Ramos (cell line): ENCODE results near the gene DLST.

Source experiments
- in situ Hi-C: fragments of 300-500 bp; cut with MboI; formaldehyde crosslinking; loops from one replicate; pipeline ENCODE4 v1.14.3; 2022; ENCODE audit warnings: low sequenced_read_pairs; ENCODE audit not compliant: unreplicated experiment

The DLST gene

DNA sequence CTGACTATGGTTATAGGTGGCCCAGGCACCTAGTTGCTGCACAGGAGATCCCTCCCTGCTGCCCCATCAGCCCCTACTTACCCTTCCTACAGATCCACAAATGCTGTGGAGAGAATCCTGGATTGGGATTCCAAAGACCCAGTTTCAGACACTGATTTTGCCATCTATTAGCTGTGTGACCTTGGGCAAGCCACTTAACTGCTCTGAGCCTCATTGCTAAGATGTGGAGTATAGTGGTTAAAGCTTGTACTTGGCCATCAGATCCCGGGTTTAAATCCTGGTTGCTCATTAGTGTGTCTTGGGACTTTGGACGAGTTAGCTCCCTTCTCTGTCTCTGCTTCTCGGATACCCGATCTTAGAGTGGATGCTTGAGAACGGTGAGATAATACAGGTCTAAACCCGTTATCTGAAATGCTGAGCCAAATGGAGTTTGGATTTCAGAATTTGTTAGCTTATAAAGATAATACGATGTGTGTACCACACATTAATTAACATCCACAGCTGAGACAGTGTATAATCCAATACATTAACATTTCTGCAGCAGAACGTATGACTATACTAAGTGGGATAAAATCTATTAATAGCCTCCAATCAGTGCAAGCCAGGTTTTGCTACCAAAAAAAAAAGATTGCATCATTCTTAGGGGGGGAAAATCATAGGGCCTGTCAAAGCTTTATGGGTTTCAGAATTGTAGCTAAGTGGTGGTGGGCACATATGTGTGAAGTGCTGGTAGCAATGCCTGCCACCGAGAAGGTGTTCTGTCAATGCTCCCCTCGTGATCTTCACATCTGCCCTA, 21.8 kb upstream of the DLST start:
- in situ Hi-C loops = loop anchor here (5.0 to 10.0 kb wide), 2 partner anchors 52 to 435 kb away; no protein-coding TSS in a partner anchor

DNA sequence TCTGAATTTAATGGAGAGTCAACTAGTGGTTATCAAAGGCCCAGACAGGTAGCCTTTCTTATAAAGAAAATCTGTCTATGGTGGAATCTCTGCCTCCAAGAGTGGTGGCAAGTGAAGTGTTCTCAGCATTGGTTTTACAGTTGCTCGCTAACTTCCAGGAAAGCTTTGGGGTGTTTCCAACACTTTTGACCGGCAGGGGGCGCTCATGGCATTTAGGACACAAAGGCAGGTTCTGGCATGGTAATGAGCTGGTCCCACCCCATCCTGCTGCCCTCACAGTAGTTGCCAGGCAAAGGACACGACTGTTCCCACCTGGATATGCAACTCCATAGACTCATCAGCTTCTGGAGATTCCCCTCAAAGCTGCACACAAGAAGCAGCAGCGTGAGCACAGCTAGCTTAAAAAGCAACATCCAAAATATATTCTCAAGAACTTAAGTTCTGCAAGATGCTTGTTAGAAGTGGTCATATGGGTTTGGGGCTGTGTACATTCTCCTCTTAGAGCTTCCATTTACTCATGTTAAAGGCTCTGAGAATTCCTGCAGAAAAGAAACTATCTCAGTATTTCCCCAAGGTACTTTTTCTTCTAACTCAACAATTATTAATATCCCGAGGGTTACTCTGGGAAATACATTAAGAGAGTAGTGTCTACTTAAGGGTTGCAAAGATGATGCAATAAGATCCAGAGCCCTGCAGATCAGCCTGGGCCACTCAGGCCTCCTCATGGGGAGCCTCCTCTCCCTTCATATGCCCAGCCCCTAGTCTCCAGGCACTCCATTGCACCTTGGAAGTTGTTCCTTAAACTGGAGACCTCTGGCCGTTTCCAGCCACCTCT, 20.6 kb upstream of the DLST start:
- in situ Hi-C loops = loop anchor here (5.0 to 10.0 kb wide), 2 partner anchors 51 to 434 kb away; no protein-coding TSS in a partner anchor

DNA sequence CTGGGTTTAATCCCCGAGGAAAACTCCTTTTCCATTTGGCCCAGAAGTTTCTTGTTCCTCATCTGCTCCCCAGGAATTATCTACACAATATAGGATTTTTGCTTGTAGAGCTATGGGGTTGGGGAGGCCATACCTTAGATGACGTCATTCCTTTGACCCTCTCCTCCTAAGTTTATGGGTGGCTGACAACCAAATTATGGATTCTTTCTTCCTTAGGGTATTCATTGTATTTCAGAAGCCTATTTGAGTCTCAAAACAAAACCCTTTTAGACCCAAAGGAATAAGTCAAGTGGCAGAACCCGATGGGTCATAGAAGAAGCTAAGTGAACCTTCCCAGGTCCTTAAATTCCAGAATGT, 20.0 kb upstream of the DLST start:
- in situ Hi-C loops = loop anchor here (5.0 to 10.0 kb wide), 2 partner anchors 51 to 433 kb away; no protein-coding TSS in a partner anchor

DNA sequence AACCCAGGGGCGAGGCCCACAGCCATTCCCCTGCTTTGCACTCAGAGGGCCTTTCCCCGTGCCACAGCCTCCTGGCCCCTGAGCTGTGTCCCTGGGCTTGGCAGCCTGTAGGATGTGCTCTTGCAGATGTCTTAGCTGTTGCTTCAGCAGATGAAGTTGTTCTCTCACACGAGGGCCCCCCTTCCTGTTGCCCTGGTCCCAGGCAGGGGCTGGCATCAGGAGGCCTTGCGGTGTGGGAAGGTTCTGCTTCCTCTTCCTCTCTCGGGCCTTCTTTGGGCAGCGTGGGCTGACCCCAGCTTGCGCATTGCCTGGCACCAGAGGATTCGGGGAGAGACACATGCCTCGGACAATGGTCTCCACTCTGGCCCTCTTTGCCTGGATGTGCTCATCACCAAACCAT, 18.4 kb upstream of the DLST start:
- in situ Hi-C loops = loop anchor here (5.0 to 10.0 kb wide), 2 partner anchors 49 to 432 kb away; no protein-coding TSS in a partner anchor

DNA sequence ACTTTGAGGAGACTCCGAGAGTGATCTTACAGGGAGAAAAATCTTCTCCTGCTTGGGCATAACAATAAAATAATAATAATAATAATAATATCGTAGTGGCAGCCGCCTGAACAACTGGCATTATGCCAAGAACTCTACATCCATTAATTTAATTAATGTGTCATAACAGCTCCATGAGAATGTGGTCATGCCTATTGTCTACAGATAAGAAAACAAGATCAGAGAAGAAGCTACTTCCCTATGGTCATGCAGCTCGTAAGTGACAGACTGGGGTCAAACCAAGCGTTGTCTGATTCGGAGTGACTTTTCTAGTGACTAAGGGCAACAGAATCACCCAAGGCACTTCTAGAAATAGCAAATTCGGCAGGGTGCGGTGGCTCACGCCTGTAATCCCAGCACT, 17.5 kb upstream of the DLST start:
- in situ Hi-C loops = loop anchor here (5.0 to 10.0 kb wide), 2 partner anchors 48 to 431 kb away; no protein-coding TSS in a partner anchor

DNA sequence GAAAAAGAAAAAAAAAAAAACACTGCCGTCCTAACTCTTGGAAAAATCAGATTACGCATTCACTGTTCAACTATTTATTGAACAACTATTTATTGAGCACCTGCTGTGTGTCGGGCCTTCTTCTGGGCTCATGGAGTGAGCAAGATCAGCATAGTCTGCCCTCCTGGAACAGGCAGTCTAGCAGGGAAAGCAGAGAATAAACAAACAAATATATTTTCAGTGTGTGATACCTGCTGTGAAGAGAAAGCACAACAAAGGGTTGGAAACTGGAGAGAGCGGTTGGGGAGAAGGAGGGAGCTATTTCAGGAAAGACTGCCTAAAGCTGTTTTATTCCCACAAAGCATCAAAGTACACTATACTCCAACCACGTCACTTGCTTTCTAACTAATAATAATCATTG, 16.6 kb upstream of the DLST start:
- in situ Hi-C loops = loop anchor here (10.0 kb wide), 1 partner anchor 430 kb away; no protein-coding TSS in a partner anchor

DNA sequence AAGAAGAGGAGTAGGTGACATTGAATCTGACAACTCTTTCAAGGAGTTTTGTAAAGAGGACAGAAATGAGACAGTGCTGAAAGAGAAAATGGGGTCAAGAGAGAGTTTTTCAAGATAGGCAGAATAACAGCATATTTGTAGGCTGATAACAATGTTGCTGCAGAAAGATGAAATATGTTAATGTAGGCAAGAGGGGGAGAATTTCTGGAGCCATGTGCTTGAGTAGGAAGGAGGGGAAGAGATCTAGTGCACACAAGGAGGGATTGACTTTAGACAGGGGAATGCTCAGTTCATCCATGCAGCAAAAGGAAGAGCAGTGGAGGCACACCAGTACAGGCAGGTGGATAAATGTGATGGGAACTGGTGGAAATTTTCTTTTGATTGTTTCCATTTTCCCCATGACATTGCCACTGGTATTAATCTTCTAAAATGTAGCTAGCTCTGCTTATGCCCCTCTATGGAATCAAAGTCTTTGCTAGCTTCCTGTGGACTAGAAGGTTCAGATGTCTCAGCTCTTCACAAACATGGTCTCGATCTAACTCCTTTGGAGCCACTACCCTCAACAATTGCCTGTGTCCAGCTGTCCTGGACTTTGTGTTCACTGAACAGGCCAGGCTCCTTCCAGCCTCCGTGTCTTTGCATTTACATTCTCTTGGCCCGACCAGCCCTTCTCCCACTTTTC, 14.9 kb upstream of the DLST start:
- in situ Hi-C loops = loop anchor here (10.0 kb wide), 1 partner anchor 428 kb away; no protein-coding TSS in a partner anchor

DNA sequence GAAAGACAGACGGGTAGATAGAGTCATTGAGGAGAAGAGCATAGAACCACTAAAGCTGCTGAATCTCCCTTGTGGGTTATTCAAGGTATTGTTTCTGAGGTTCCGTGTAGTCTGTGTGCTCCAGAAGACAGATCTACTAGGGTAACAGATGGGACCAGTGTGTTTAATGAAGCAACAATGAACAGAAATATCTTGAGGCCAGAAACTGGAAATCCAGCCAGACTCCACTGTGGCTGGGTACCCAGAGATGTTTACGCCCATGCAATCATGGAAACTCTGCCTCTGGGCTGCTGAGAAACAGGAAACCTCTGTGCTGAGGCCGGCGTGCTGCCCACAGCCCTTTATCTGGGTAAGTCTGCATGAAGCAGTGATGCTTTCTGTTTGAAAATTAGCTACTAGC, 14.0 kb upstream of the DLST start:
- in situ Hi-C loops = loop anchor here (10.0 kb wide), 1 partner anchor 427 kb away; no protein-coding TSS in a partner anchor

DNA sequence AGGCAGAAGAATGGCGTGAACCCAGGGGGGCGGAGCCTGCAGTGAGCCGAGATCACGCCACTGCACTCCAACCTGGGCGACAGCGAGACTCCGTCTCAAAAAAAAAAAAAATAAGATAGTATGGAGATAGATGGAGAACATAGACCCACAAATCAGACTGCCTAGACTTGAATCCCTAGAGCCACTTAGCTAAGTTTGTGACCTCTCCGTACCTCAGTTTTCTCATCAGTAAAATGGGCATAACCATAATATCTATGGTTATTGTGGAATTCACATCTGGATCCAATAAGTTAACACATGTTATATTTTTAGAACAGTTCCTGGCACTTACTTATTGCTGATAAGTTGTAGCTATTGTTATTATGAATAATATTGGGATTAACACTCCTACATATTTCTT, 13.0 kb upstream of the DLST start:
- in situ Hi-C loops = loop anchor here (10.0 kb wide), 1 partner anchor 426 kb away; no protein-coding TSS in a partner anchor

DNA sequence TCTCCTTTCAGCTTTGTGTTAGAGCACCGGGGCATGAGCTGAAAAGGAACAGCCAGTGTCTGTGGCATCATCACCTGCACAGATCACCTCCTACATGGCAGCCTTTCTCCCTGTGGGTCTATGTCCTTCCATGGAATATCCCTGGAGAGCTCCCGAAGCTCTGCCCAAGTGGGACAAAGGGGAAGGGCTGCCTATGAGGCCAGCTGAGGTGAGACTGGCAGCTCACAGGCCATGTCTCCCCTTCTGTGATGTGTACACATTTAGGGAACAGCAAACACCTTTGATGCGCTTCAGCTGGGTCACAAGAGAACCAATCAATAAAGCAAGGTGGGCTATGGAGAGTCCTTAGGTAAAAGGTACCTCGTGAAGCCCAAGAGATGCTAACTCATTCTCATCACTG, 9.9 kb upstream of the DLST start:
- in situ Hi-C loops = no loop called here

DNA sequence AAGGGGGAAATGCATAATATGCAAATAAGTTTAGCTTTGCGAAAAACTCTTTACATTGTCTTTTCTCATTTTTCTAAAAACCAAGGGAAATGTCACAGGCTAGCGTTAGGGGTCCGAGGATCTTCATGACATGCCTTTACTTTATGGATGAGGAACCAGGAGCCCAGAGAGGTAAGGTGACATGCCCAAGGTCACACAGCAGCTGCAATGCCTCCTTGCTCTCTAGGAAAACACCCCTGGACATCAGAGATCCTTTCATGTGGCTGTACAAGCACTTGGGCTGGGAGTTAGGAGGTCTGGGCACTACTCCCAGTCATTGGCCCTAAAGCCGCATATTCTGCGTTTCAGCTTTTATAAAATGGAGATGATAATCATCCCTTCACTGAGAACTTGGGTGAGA, 6.5 kb upstream of the DLST start:
- in situ Hi-C loops = no loop called here

DNA sequence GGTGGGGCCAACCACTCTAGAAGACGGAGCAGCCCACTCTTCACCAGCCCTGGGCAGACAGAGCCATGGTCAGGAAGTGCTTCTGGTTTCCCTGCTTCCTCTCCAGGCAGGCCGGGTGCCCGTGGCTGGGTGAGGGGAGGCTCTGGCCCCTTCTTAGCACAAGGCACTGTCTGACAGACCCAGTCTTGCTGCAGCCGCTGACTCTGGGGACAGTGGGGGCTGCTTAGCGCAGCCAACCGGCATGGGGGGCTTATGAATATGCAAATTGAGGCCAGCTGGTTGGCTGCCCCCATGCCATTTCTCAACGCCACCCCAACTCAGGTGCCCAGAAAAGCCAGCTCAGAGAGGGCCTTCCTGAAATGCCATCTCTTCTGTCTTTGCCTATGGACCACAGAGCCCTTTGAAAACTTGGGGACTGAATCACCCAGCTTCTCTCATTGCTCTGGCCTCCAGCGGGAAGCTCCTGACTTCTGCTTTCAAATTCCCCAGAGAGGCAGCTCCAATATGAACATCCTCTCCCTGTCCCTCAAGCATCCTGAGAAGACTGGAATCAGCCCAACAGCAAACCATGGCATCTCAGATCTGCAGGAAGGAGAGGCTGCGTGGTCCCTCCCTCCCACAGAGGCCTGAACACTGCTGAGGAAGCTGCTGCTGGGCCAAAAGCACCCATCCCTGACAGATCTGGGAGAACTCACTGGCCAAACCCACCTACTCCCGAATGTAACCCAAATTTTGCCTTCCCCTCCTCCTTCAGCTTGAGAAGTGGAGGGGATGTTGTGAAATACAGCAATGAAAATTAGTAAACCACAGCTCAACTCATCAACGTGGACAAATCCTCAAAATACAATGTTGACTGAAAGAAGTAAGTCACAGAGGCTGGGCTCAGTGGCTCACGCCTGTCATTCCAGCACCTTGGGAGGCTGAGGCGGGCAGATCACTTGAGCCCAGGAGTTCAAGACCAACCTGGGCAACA, 5.5 kb upstream of the DLST start, which contains the start of gene PROX2:
Gene PROX2 (minus strand): TSS at position 205 of the 973 bp plus-strand sequence. CDS start 12,311 bp downstream, outside the sequence.
- in situ Hi-C loops = no loop called here

DNA sequence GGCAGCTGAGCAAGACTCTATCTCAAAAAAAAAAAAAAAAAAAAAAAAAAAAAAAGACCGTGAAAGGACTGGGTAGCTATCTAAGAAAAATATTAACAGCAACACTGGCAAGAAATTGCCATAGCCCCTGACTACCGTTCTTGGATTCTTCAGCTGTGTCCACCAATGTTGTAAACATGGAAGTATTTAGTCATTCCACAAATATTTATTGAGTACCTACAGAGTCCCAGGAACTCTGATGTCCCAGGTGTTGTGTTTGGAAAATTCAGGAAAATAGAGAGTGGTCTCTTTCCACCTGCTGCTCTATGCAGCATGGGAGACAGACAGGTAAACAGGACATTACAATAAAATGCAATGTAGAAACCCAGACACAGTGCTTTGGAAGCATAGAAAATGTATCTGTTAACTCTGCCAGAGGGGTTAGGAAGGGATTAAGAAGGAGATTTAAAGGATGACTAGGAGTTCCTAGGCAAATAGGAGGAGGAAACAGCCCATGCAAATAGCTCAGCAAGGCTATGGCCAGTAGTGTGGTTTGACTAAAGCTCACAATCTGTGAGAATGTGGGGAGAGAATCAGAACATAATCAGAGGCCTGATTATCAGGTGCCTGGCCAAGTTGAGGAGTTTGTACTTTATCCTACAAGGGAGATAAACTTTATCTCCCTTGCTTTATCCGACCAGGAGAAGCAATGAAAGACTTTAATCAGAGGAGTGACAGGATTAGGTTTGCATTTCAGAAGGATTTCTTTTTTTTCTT, 2.1 kb upstream of the DLST start:
- in situ Hi-C loops = no loop called here

DNA sequence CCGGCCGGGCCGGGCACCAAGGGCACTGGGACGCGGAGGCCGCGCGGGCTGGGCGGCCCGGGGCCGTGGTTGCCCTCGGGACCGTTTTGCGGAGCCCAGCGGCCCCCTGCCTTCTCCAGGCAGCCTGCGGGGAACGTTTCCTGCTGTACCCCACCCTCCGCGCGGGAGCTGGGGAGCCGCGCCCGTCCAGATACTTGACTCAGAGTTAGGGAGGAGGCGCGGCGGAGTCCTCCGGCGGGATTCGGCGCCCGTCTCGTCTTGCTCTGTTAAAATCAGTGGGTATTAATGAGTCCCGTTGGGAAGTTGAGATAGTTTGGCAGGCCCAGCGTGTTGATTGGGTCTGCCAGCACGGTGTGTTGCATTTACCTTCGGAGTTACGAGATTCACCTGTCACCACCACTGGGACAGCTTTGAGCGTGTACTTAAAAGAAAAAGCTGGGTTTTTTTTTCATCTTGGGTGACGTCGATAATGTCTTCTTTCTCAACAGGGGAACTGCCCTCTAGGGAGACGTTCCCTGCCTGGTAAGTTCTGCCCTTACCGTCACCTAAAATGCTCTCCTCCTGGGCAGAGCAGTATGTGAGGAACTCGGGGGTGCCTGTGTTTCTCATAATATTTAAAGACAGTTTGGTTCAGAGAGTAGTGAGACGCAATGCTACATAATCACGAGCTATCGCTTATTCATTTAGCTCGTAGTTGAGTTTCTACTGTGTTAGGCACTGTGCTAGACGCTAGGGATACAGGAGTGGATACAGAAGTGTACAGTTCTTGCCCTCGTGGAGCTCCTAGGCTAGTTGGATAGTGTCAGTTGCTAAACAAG, 596 bp downstream of the DLST start:
- in situ Hi-C loops = no loop called here

DNA sequence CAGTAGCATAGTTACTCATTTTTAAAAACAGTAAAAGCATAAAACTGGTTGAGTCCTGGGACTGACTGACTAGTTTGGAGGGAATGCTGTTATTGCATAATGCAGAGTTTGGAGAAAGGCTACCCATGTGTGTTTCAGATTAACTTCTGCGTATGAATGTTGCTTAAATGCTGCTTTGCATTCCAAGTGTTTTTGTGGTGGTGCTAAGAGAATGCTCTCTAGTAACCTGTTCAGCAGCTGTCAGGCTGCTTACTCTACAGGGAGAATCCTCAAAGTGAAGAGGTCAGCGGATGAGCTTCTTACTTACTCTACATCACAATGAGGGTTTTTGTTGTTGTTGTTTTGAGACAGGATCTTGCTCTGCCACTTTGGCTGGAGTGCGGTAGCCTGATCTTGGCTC, 4.3 kb downstream of the DLST start:
- in situ Hi-C loops = no loop called here

DNA sequence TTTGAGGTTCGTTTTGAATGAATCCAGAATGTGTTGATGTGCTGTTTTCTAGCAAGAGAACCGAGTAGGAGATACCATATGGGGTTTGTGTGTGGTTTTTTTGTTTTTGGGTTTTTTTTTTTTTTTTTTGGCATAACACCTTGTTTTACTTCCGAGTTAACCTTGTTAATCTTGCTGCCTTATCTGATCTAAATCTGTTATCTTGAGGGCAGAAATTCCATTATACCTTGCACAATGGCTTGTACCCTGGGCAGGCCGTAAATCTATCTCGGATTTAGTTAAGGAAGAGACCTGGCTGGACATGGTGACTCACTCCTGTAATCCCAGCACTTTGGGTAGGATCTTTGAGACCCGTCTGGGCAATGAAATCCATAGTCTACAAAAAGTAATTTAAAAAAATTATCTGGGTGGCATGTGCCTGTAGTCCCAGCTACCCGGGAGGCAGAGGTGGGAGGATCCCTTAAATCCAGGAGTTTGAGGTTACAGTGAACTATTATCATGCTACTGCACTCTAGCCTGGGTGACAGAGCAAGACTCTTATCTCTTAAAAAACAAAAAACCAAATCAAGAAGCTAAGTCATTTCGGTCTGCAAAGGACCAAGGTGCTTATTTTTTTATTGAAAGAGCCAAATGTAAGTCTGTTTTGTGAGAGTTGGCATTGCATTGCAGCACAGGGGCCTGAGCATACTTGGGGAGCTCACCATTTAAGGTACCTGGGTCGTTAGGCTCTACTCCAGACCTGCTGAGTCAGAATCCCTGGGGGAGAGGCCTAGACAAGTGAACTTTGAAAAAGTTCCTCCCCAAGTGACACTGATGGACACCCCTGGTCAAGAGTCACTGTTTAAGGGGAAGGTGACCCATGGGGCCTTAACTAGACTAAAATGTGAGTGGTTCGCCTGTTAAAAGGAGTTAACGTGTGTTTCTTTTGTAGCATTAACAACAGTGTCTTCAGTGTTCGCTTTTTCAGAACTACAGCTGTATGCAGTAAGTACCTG, 6.7 kb downstream of the DLST start:
- in situ Hi-C loops = no loop called here
